BLaER1 (cell line): ENCODE data around the gene OBP2B.

Source experiments
- H3K27ac ChIP-seq: shearing (Covaris generic); formaldehyde crosslinking; 2 replicates; pipeline ENCODE4 v1.8.1; 2022
- H3K27me3 ChIP-seq: shearing (Covaris generic); formaldehyde crosslinking; 2 replicates; pipeline ENCODE4 v1.8.1; 2022
- H3K36me3 ChIP-seq: shearing (Covaris generic); formaldehyde crosslinking; 2 replicates; pipeline ENCODE4 v1.8.1; 2022
- H3K4me1 ChIP-seq: shearing (Covaris generic); formaldehyde crosslinking; 2 replicates; pipeline ENCODE4 v1.8.1; 2022
- H3K4me2 ChIP-seq: shearing (Covaris generic); formaldehyde crosslinking; 2 replicates; pipeline ENCODE4 v1.8.1; 2022
- H3K4me3 ChIP-seq: shearing (Covaris generic); formaldehyde crosslinking; 2 replicates; pipeline ENCODE4 v1.8.1; 2022
- H3K9ac ChIP-seq: shearing (Covaris generic); formaldehyde crosslinking; 2 replicates; pipeline ENCODE4 v1.8.1; 2022
- H3K9me3 ChIP-seq: shearing (Covaris generic); formaldehyde crosslinking; 2 replicates; pipeline ENCODE4 v1.8.1; 2022
- H4K20me1 ChIP-seq: shearing (Covaris generic); formaldehyde crosslinking; 2 replicates; pipeline ENCODE4 v1.8.1; 2022
- Cebpa-rat ChIP-seq: shearing (Covaris generic); IDR thresholded peaks from 2 replicates; pipeline ENCODE4 v1.8.1; 2022

OBP2B gene

GRCh38 chr9:133200631-133201030 lies 8.4 kb downstream of the OBP2B start:
- Histone ChIP-seq H3K4me1 (peaks cover 10% of the 10 kb centered on the region; the same call in 1 of the 2 replicates), H3K9me3 (no peaks in the 10 kb centered on the region), H3K4me3 (no peak overlapping the region), H3K36me3 (no peaks in the 10 kb centered on the region), H3K27ac (no peak overlapping the region), H4K20me1 (no peaks in the 10 kb centered on the region), H3K4me2 (no peak overlapping the region), H3K9ac (no peak overlapping the region), H3K27me3 (no peaks in the 10 kb centered on the region)
- no peak for TF ChIP-seq Cebpa-rat

- Histone ChIP-seq H3K4me1 (peaks cover 10% of the 10 kb centered on the region; the same call in 1 of the 2 replicates), H3K9me3 (peaks cover 4% of the 10 kb centered on the region; the same call in 1 of the 2 replicates), H3K9ac (no peak overlapping the region), H3K27me3 (no peaks in the 10 kb centered on the region), H3K36me3 (no peaks in the 10 kb centered on the region), H3K4me2 (no peak overlapping the region), H3K4me3 (no peak overlapping the region), H3K27ac (no peak overlapping the region), H4K20me1 (no peaks in the 10 kb centered on the region)
- no peak for TF ChIP-seq Cebpa-rat
Measured at GRCh38 chr9:133199648-133200321, 9.3 kb downstream of the OBP2B start.

GRCh38 chr9:133195029-133195428 lies 14.0 kb downstream of the OBP2B start:
- no peak overlapping the region for H3K4me3 ChIP-seq
- no peaks in the 10 kb centered on the region for H3K36me3 ChIP-seq
- no peak overlapping the region for H3K27ac ChIP-seq
- H3K27me3 ChIP-seq, result no peaks in the 10 kb centered on the region
- H3K4me2 ChIP-seq, result no peak overlapping the region
- H3K9me3 ChIP-seq, result peaks cover 4% of the 10 kb centered on the region; the same call in 1 of the 2 replicates
- peaks cover 10% of the 10 kb centered on the region; the same call in 1 of the 2 replicates for H3K4me1 ChIP-seq
- no peak for TF ChIP-seq Cebpa-rat
- H3K9ac ChIP-seq, result no peak overlapping the region
- H4K20me1 ChIP-seq, result no peaks in the 10 kb centered on the region

GRCh38 chr9:133194597-133194996 lies 14.5 kb downstream of the OBP2B start:
- no peak for TF ChIP-seq Cebpa-rat
- no peak overlapping the region for H3K9ac ChIP-seq

GRCh38 chr9:133191989-133192388 lies 17.1 kb downstream of the OBP2B start:
- no peak for TF ChIP-seq Cebpa-rat
- Histone ChIP-seq H4K20me1 (no peaks in the 10 kb centered on the region), H3K27me3 (no peaks in the 10 kb centered on the region), H3K4me1 (peaks cover 9% of the 10 kb centered on the region), H3K36me3 (no peaks in the 10 kb centered on the region), H3K9me3 (peaks cover 4% of the 10 kb centered on the region; the same call in 1 of the 2 replicates), H3K4me2 (no peak overlapping the region), H3K9ac (no peak overlapping the region), H3K4me3 (no peak overlapping the region), H3K27ac (no peak overlapping the region)

More at GRCh38 chr9:133194597-133194996, 14.5 kb downstream of the OBP2B start:
- no peaks in the 10 kb centered on the region for H4K20me1 ChIP-seq
- peaks cover 4% of the 10 kb centered on the region; the same call in 1 of the 2 replicates for H3K9me3 ChIP-seq
- H3K27ac ChIP-seq, result no peak overlapping the region
- no peaks in the 10 kb centered on the region for H3K36me3 ChIP-seq
- no peak overlapping the region for H3K4me3 ChIP-seq
- H3K27me3 ChIP-seq, result no peaks in the 10 kb centered on the region
- no peak overlapping the region for H3K4me2 ChIP-seq
- peaks cover 8% of the 10 kb centered on the region; the same call in 1 of the 2 replicates for H3K4me1 ChIP-seq

GRCh38 chr9:133189826-133190225 lies 19.2 kb downstream of the OBP2B start:
- Histone ChIP-seq H3K27ac (no peak overlapping the region), H3K27me3 (no peaks in the 10 kb centered on the region), H3K4me1 (peaks cover 18% of the 10 kb centered on the region), H3K36me3 (no peaks in the 10 kb centered on the region), H3K4me3 (no peak overlapping the region), H4K20me1 (no peaks in the 10 kb centered on the region), H3K4me2 (no peak overlapping the region), H3K9ac (no peak overlapping the region), H3K9me3 (peaks cover under 1% of the 10 kb centered on the region; the same call in 1 of the 2 replicates)
- TF ChIP-seq Cebpa-rat, result no peak

GRCh38 chr9:133188843-133189180 lies 20.2 kb downstream of the OBP2B start:
- TF ChIP-seq Cebpa-rat, result no peak
- Histone ChIP-seq H4K20me1 (no peaks in the 10 kb centered on the region), H3K4me2 (peak overlapping the region; percentile 24), H3K36me3 (no peaks in the 10 kb centered on the region), H3K27ac (no peak overlapping the region), H3K4me1 (peaks cover 18% of the 10 kb centered on the region), H3K27me3 (no peaks in the 10 kb centered on the region), H3K9me3 (no peaks in the 10 kb centered on the region), H3K9ac (no peak overlapping the region), H3K4me3 (no peak overlapping the region)

GRCh38 chr9:133188006-133188842 lies 20.8 kb downstream of the OBP2B start:
- no peak for TF ChIP-seq Cebpa-rat
- Histone ChIP-seq H3K9me3 (no peaks in the 10 kb centered on the region), H3K9ac (no peak overlapping the region), H3K36me3 (no peaks in the 10 kb centered on the region), H3K4me1 (peaks cover 18% of the 10 kb centered on the region), H3K27ac (no peak overlapping the region), H3K4me2 (peak overlapping the region; percentile 24), H3K4me3 (no peak overlapping the region), H4K20me1 (no peaks in the 10 kb centered on the region), H3K27me3 (no peaks in the 10 kb centered on the region)

- Histone ChIP-seq H3K27ac (no peak overlapping the region), H3K36me3 (no peaks in the 10 kb centered on the region), H3K9ac (no peak overlapping the region), H3K4me3 (no peak overlapping the region), H3K27me3 (no peaks in the 10 kb centered on the region), H4K20me1 (no peaks in the 10 kb centered on the region), H3K9me3 (no peaks in the 10 kb centered on the region), H3K4me2 (no peak overlapping the region), H3K4me1 (peaks cover 18% of the 10 kb centered on the region)
- no peak for TF ChIP-seq Cebpa-rat
Measured at GRCh38 chr9:133187561-133188005, 21.5 kb downstream of the OBP2B start.

- Histone ChIP-seq H3K9ac (no peak overlapping the region), H3K4me1 (peaks cover 18% of the 10 kb centered on the region), H3K36me3 (no peaks in the 10 kb centered on the region), H3K27ac (no peak overlapping the region), H3K27me3 (no peaks in the 10 kb centered on the region), H3K9me3 (no peaks in the 10 kb centered on the region), H4K20me1 (no peaks in the 10 kb centered on the region), H3K4me3 (no peak overlapping the region), H3K4me2 (no peak overlapping the region)
- no peak for TF ChIP-seq Cebpa-rat
Measured at GRCh38 chr9:133186736-133187135, 22.3 kb downstream of the OBP2B start.
